SK-N-SH (cell line): ENCODE data around the gene PREB. TPM values are rescaled to one million over a fixed set of nuclear protein-coding genes. Genes with fewer than 3 reads are reported as not detected.

Experiments used
- polyA plus RNA-seq, 3 experiments: library from polyadenylated mRNA; depleted of rRNA; stranded (reverse); fragments of >200 nt; gene quantifications; 2 replicates each; pipeline ENCODE4 v1.2.3, GENCODE V29; 2012

PREB gene
- polyA plus RNA-seq, 1 of the 3 experiments (the other 2 are of a cell fraction), result 47.9 TPM

Other genes with a start within 250 kb of the PREB start
- 20.2 and 24.4 TPM in 2 replicates for gene MAPRE3, start 164.0 kb downstream of the PREB start, polyA plus RNA-seq (2012; rRNA removed)
- gene TMEM214, start 101.7 kb downstream of the PREB start, polyA plus RNA-seq (2012; rRNA removed), result 69.4 and 80.2 TPM in 2 replicates
- 45.5 and 47.8 TPM in 2 replicates for gene AGBL5, start 83.0 kb downstream of the PREB start, polyA plus RNA-seq (2012; rRNA removed)
- 876 and 1,851 TPM in 2 replicates for gene OST4, start 63.0 kb downstream of the PREB start, polyA plus RNA-seq (2012; rRNA removed)
- 184 and 286 TPM in 2 replicates for gene EMILIN1, start 56.0 kb downstream of the PREB start, polyA plus RNA-seq (2012; rRNA removed)
- 6.5 and 10.3 TPM in 2 replicates for gene KHK, start 47.9 kb downstream of the PREB start, polyA plus RNA-seq (2012; rRNA removed)
- 17.1 and 18.3 TPM in 2 replicates for gene CGREF1, start 15.5 kb downstream of the PREB start, polyA plus RNA-seq (2012; rRNA removed)
- 3.3 and 4.1 TPM in 2 replicates for gene ABHD1, start 10.8 kb downstream of the PREB start, polyA plus RNA-seq (2012; rRNA removed)
- not detected in 2 replicates for gene PRR30, start 4.8 kb upstream of the PREB start, polyA plus RNA-seq (2012; rRNA removed)
- gene TCF23, start 14.4 kb upstream of the PREB start, polyA plus RNA-seq (2012; rRNA removed), result not detected in 2 replicates
- 289 and 366 TPM in 2 replicates for gene ATRAID, start 77.4 kb upstream of the PREB start, polyA plus RNA-seq (2012; rRNA removed)
- 75.7 and 85.0 TPM in 2 replicates for gene SLC5A6, start 77.6 kb upstream of the PREB start, polyA plus RNA-seq (2012; rRNA removed)
- 29.3 and 47.6 TPM in 2 replicates for gene CAD, start 82.7 kb upstream of the PREB start, polyA plus RNA-seq (2012; rRNA removed)
- gene SLC30A3, start 128.4 kb upstream of the PREB start, polyA plus RNA-seq (2012; rRNA removed), result 0.68 and 1.1 TPM in 2 replicates
- gene DNAJC5G, start 140.8 kb upstream of the PREB start, polyA plus RNA-seq (2012; rRNA removed), result 0.18 TPM in 1 of 2 replicates, not detected in the other
- 0.28 and 0.36 TPM in 2 replicates for gene TRIM54, start 147.8 kb upstream of the PREB start, polyA plus RNA-seq (2012; rRNA removed)
- gene UCN, start 173.8 kb upstream of the PREB start, polyA plus RNA-seq (2012; rRNA removed), result 2.8 and 2.9 TPM in 2 replicates
- gene MPV17, start 188.5 kb upstream of the PREB start, polyA plus RNA-seq (2012; rRNA removed), result 255 and 265 TPM in 2 replicates
- gene GTF3C2, start 222.1 kb upstream of the PREB start, polyA plus RNA-seq (2012; rRNA removed), result 65.8 and 76.0 TPM in 2 replicates
- 51.7 and 56.0 TPM in 2 replicates for gene EIF2B4, start 235.7 kb upstream of the PREB start, polyA plus RNA-seq (2012; rRNA removed)
- 128 and 145 TPM in 2 replicates for gene SNX17, start 236.0 kb upstream of the PREB start, polyA plus RNA-seq (2012; rRNA removed)
- gene ZNF513, start 246.1 kb upstream of the PREB start, polyA plus RNA-seq (2012; rRNA removed), result 53.8 and 63.7 TPM in 2 replicates